SKM-1 (cell line): ENCODE measurements around the gene CIAO2B.

ENCODE experiments used
- DNase-seq: peaks from one replicate; lab custom pipeline; 2025; ENCODE audit not compliant: unreplicated experiment; lab: John Stamatoyannopoulos, UW

CIAO2B gene

GRCh38 chr16:66921729-66922450 is 12.3 kb downstream of the CIAO2B start:
- no peak for DNase-seq

GRCh38 chr16:66920924-66921680 is 13.1 kb downstream of the CIAO2B start:
- DNase-seq = no peak

- DNase-seq = no peak
Observed at GRCh38 chr16:66920299-66920590, 14.0 kb downstream of the CIAO2B start.

DNA sequence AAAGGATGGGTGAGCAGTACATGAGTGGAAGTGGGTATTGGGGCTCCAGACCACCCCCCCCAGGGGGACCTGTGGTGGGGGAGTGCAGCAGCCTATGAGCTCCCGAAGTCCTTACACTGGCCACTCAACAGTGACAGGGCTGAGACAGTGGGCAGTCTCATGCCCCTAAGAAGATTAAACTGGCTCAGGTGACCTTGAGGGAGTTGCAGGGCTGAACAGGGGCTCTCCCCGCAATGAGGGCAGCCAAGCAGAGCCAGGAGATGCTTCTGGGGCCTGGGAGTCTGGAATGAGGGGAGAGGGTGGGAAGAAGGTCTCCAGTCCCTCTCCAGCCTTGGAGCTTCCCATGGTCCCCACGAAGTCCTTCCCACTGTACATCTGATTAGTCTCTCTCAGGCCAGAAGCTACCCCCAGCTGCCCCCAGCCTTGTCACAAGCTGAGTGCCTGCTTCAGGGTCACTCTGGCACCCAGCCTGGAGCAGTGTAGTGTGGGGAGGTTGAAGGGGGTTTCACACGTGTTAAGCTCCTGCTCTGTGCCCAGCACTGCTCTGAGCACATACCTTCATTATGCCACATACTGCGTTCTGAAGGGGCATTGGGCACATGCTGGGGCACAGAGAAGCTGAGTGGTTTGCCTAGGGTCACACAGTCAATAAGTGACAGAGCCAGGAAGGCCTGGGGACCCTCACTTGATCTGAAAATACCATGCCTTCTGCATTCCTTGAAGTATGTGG is 14.5 kb downstream of the CIAO2B start:
- no peak for DNase-seq

DNA sequence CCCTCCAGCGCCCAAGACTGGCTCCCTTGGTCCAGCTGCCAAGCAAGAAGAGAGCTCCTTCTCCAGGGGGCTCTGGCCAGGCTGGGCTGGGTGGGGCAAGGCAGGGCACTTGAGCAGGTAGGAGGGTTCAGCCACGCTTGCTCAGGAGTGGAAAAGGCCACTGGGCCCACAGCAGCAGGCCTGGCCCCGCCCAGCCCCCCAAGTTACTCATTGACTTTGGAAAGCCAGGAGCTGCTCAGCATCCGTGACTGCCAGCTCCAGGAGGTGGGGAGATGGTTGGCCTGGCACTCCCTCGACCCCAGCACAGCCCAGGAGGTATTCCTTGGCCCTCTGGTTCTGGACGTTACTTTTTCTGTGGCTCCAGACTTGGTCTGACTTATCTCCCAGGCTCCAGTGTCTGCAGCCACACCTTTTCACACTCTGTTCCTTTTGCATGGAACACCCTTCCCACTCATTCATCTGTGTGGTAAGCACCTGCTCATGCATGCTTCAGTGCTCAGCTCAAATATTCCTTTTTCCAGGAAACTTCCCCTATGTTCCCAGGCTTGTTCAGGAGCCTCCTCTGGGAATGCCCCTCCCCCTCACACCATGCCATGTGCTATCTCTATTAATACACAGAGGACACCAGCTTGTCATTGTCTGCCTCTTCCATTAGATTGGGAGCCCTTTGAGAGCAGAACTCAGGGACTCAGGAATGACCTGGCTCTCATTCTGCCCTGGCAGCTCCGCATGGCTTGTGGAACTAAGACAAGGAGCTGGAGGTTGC is 15.2 kb downstream of the CIAO2B start, which contains the start of gene CDH16:
TSS of gene CDH16 (minus strand) at position 83 of the 766 bp plus-strand sequence. CDS start 820 bp downstream, outside the sequence.
- no peak for DNase-seq

DNA sequence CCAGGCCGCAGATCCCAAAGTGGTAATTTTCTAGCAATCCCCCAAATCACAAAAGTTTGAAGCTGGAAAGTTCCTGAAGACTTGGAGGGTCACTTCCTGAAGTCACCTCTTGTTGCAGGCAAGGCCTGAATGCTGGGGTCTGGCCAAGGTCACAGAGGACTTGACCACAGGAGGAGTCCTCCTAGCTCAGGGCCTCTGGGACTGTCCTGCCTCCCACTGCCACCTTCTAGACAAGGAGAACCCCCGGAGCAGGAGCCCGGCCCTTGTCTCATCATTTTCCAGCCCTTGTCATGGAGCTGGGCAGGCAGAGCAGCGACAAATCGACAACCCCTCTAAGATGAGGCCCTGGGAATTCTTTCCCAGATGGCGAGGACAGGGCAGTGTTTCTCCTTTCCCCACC is 15.8 kb downstream of the CIAO2B start:
- DNase-seq = no peak

DNA sequence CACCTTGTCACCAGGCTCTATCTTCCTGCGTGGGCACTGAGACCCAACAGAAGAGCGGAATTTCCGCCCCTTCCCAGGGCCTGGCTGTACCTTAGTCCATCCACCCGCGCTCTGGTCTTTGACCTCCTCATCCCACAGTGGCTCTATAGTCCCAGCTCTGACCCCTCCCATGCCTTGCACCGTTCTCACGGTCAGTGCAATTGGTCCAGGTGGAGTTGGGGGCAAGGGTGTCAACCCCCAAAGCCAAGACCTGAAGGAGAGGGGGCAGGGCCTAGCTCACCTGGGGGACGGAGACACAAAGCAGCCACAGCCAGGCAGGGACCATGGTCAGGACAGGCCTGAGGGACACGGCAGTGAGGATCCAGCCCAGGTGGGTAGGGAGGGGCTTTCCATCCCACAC is 16.5 kb downstream of the CIAO2B start:
- no peak for DNase-seq

DNA sequence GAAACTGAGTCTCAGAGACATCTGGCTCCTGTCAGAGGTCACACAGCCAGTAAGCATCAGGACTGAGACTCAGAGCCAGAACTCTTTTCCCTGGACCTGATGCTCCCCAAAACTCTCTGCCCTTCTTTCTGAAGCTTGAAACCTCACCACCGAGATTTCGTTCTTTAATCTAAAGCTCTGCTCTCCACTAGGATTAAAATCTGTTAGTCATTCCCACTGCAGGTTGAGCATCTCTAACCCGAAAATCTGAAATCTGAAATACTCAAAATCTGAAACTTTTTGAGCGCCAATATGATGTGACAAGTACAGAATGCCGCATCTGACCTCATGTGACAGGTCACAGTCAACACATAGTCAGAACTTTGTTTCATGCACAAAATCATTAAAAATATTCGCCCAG is 17.7 kb downstream of the CIAO2B start:
- no peak for DNase-seq

GRCh38 chr16:66915041-66915440 is 19.2 kb downstream of the CIAO2B start:
- DNase-seq = no peak

DNA sequence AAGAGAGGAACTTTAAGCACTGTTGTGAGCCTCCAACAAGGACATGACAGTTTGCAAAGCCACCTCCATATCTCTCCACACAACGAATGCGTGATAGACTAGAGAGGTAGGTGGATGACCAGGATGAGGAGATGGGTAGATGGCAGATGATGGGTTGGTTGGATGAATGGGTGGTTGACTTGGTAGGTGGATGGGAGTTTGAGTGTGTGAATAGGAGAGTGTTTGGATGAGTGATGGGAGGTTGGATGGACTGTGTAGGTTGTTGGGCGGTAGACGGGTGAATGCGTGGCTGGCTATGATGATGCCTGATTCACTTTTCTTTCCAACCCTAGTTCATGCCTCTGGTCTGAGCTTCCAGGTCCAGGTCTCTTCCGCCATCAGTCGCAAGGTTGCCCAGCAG is 19.7 kb downstream of the CIAO2B start:
- DNase-seq = no peak

- DNase-seq = no peak
Observed at GRCh38 chr16:66913711-66914110, 20.5 kb downstream of the CIAO2B start.

DNA sequence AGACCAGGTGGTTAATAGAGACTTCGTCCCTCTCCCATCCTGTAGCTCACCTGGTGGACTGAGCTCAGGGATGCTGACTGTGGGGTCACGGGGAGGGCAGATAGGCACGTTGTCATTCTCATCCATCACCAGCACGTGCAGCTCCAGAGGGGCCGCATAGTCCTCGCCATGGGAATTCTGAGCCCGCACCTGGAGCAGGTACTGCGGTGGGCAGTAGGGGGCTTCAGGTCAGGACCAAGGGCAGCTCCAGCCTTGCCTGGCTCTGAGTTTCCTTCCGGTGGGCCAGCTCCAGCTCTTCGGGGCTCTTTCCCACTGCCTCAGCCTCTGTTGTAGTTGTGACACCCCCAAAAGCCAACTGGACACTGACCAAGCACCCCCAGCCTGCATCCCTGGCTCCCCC is 21.1 kb downstream of the CIAO2B start:
- no peak for DNase-seq

GRCh38 chr16:66911801-66912200 is 22.4 kb downstream of the CIAO2B start:
- no peak for DNase-seq

DNA sequence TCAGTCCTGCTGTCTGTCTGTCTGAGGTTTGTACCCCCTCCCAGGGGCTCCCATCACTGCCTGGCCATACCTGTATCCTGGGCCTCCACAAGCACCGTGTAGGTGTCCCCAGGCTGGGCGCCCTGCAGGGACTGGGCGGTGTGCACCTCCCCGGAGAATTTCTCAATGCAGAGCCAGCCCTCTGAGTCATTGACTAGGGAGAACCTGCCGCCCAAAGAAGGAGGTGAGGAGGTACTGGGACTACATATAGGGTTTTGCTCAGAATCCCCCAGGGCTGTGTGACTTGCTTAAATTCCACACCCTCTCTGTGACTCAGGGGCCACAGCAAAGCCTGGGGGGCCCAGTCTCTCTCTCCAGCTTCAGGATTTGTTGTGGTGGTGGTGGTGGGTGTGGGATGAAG is 23.1 kb downstream of the CIAO2B start:
- DNase-seq = no peak

- DNase-seq = no peak
Observed at GRCh38 chr16:66910175-66910940, 23.8 kb downstream of the CIAO2B start.

DNA sequence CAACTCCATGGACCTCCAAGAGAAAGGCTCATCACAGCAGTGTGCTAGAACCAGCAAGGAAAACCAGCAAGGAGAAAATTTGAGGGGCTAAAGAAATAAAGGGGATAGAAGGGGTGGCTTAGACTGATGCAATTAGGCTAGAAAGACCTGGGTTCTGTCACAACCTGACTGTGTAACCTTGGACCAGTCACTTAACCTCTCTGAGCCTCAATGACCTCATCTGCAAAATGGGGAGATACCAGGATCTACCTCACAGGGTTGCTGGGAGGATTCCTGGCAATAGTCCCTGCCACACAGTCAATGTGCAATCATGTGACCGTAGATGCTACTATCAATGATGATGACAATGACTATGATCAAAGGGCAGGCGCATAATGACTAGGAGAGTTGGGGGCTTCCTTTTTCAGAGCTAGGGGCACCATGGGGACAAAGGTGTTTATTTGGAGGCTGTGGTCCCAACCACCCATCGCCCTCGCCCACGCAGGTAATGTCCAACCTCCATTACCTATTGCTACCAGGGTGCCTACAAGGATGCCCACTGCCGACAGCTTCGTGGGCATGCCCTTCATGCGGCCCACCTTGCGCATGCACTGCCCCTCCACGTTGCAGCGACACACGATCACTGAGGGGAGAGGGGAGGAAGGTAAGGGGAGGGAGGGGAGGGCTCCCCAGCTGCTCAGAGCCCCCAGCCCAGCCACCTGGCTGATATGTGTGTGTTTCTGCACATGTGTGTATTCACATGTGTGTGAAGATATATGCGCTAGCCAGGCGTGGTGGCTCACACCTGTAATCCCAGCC is 25.2 kb downstream of the CIAO2B start:
- DNase-seq = no peak

DNA sequence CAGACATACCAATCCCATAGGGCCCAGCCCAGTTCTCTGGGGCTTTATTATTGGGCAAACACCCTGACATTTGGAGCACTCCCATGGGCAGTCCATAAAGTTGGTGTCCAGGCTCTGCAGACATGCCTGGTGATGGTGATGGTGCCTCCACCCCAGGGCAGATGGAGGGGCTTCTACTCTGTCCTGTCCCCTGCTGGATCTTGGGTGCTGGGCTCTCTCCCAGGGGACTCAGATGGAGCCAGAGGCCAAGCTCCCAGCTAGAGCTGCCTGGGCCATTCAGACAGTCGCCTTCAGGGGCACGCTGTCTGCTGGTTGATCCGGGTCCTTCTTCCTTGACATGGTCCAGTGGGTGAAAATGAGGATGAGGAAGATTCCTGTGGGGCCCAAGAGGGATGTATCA is 26.1 kb downstream of the CIAO2B start:
- DNase-seq = no peak

DNA sequence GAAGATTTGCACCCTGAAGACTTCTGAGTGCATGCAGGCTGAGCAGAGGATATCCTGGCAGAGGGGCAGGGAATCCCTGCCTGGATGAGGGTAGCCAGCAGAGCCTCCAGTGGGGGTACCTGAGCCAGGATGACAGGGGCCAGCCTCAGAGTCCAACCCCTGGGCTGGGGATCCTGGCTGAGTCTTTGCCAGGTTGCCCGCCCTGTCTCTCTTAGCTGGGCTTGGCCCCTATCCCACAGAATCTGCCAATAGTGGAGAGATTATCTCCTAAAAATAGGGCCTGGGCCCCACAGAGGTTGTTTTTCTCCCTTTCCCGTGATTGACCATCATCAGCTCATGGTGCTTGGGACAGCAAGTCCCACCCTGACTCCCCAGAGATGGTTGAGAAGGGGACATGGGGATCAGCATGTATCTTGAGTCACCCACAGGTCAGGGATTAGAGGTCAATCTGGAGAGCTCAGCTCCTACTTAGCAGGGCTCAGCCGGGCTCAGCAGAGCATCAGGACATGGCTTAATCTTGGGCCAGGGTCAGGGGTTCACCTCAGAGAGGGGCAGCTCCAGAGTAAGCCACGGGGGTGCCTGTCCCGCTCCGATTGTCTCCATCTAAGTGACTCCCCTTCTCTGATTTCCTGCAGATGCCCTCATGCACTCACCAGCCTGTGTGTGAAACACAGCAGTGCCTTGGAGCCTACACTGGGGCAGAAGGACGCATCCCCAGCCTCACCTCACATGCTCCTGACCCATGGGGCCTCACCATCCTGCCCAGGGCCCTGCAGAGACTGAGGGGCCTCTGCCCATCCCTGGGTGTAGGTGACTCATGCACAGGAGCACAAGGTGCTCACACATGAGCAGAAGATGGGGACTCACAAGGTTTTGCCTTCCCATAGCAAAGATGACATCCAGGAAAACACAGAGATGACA is 27.0 kb downstream of the CIAO2B start:
- DNase-seq = no peak
